Right lobe of liver (tissue), 6 donors: ENCODE data around the gene SELPLG. TPM values are rescaled to one million over a fixed set of nuclear protein-coding genes. Genes with fewer than 3 reads are reported as not detected.

Experiments
- ATAC-seq, 4 donors: fragments of 200-7000 bp; cut with Tn5 transposase; one replicate each; pipeline ENCODE4 v1.9.1; 2020; ENCODE audit warnings: mild to moderate bottlenecking in 4 of 4, moderate library complexity in 4 of 4
- DNase-seq, 3 donors: peaks; one replicate each; pipeline ENCODE4 v3.0.0-alpha.2; 2020
- H3K27ac ChIP-seq, 3 donors: fragments of 200-600 bp; one replicate each; pipeline ENCODE4 v1.8.0; 2022
- H3K27me3 ChIP-seq, 2 donors: fragments of 200-600 bp; one replicate each; pipeline ENCODE4 v1.8.0; 2022
- H3K36me3 ChIP-seq, 4 donors: fragments of 200-600 bp; sonication (generic) in 1 of 4; one replicate each; pipeline versions ENCODE4 v1.5.1 to v1.8.0; 2017 to 2022; ENCODE audit warnings: control low read depth in 1 of 4
- H3K4me1 ChIP-seq, 4 donors: fragments of 200-600 bp; sonication (generic) in 1 of 4; one replicate each; pipeline versions ENCODE4 v1.5.1 to v1.8.0; 2017 to 2022; ENCODE audit warnings: control low read depth in 1 of 4
- H3K4me3 ChIP-seq, 3 donors: fragments of 200-600 bp; one replicate each; pipeline ENCODE4 v1.8.0; 2022
- H3K9me3 ChIP-seq, 4 donors: fragments of 200-600 bp; sonication (generic) in 1 of 4; one replicate each; pipeline versions ENCODE4 v1.5.1 to v1.8.0; 2017 to 2022; ENCODE audit warnings: control low read depth in 1 of 4
- CTCF ChIP-seq, 4 donors: fragments of 200-600 bp in 3 of 4; fragments of 450-650 bp in 1 of 4; IDR thresholded peaks; one replicate each; pipeline versions ENCODE4 v1.5.1 to v1.8.0; 2016 to 2022; ENCODE audit warnings: antibody characterized with exemption in 4 of 4, mild to moderate bottlenecking in 2 of 4
- POLR2A ChIP-seq: fragments of 450-650 bp; IDR thresholded peaks from one replicate; pipeline ENCODE4 v1.6.1; 2017; ENCODE audit warnings: antibody characterized with exemption, mild to moderate bottlenecking
- WGBS: methylation state at CpG from one replicate; pipeline ENCODE4 v1.1.6; 2018; ENCODE audit warnings: low coverage, low lambda C conversion rate; ENCODE audit not compliant: insufficient coverage; ENCODE audit errors: missing lambda C conversion rate; 5-methylcytosine and 5-hydroxymethylcytosine counted together
- intact Hi-C, 2 donors: fragments of 100-400 bp; cut with DNase I; formaldehyde crosslinking; loops; one replicate each; pipeline versions ENCODE4 v1.11.2 to v1.14.1; 2022
- total RNA-seq, 6 experiments: library from RNA; depleted of rRNA in 2 of 6; stranded (reverse); fragments of >200 nt in 2 of 6; fragmentation: NEBNext Ultra II Directional in 3 of 6; extraction: Animal tissue kit (Norgen Biotek cat#: 25700) in 3 of 6; gene quantifications; one replicate each; pipeline versions ENCODE4 v1.1.0 to v1.2.4, GENCODE V29; 2016 to 2023
- donor health status: DM: no; HTN: yes; CAD: no.
- donor health status: DM: no; HTN: no; CAD: no.
- donor health status: DM: no; HTN: no; CAD: no.
- donor health status: DM: no; HTN: yes; CAD: no.
- donor health status: DM: no; HTN: yes; CAD: no.

Gene SELPLG
- total RNA-seq, 6 experiments from 2014 or later = 1.5 to 6.0 (median 3.1) TPM

- no peak for DNase-seq
- intact Hi-C loops = no loop called here
- Histone ChIP-seq H3K36me3 (no peaks in the 10 kb centered on the region), H3K4me3 (no peak overlapping the region), H3K27me3 (no peaks in the 10 kb centered on the region), H3K9me3 (no peaks in the 10 kb centered on the region), H3K27ac (no peak overlapping the region), H3K4me1 (no peaks in the 10 kb centered on the region)
- WGBS = no CpG with 5 or more reads among the region's 4 CpGs
- ATAC-seq = no peak
- TF ChIP-seq CTCF (IDR thresholded peaks at IDR 0.05) = no peak
- TF ChIP-seq POLR2A = no peak
These were observed 45.9 kb downstream of the SELPLG start for GRCh38 chr12:108587826-108588225.

- no peaks in the 10 kb centered on the region for H3K4me1 ChIP-seq
- DNase-seq = no peak
- 86% methylated on average over 9 of the region's 11 CpGs for WGBS
- no peak overlapping the region for H3K4me3 ChIP-seq
- H3K36me3 ChIP-seq = no peaks in the 10 kb centered on the region
- H3K9me3 ChIP-seq = no peaks in the 10 kb centered on the region
- no peaks in the 10 kb centered on the region for H3K27me3 ChIP-seq
- ATAC-seq = no peak
- TF ChIP-seq CTCF (IDR thresholded peaks at IDR 0.05) (no peak), POLR2A (no peak)
- intact Hi-C loops = no loop called here
- H3K27ac ChIP-seq = no peak overlapping the region
These were observed 47.4 kb downstream of the SELPLG start for GRCh38 chr12:108586306-108586705.

GRCh38 chr12:108585864-108586263 lies 47.8 kb downstream of the SELPLG start:
- H3K27ac ChIP-seq = no peak overlapping the region
- ATAC-seq (no peak), DNase-seq (no peak)
- 81% methylated on average over 4 of the region's 4 CpGs for WGBS
- H3K27me3 ChIP-seq = no peaks in the 10 kb centered on the region
- intact Hi-C loops = no loop called here
- no peak overlapping the region for H3K4me3 ChIP-seq
- TF ChIP-seq CTCF (IDR thresholded peaks at IDR 0.05) (no peak), POLR2A (no peak)
- no peaks in the 10 kb centered on the region for H3K4me1 ChIP-seq
- H3K9me3 ChIP-seq = no peaks in the 10 kb centered on the region
- no peaks in the 10 kb centered on the region for H3K36me3 ChIP-seq

GRCh38 chr12:108584456-108585065 lies 49.1 kb downstream of the SELPLG start:
- intact Hi-C loops = no loop called here
- WGBS = 48% methylated on average over 3 of the region's 3 CpGs
- no peaks in the 10 kb centered on the region for H3K4me1 ChIP-seq
- no peaks in the 10 kb centered on the region for H3K9me3 ChIP-seq
- no peak for DNase-seq
- H3K4me3 ChIP-seq = no peak overlapping the region
- H3K27ac ChIP-seq = no peak overlapping the region
- TF ChIP-seq CTCF (IDR thresholded peaks at IDR 0.05) = no peak
- TF ChIP-seq POLR2A = no peak
- no peak for ATAC-seq
- H3K27me3 ChIP-seq = no peaks in the 10 kb centered on the region
- no peaks in the 10 kb centered on the region for H3K36me3 ChIP-seq

- H3K27ac ChIP-seq = no peak overlapping the region
- ATAC-seq = no peak
These were observed 49.7 kb downstream of the SELPLG start for GRCh38 chr12:108583991-108584390.

More at GRCh38 chr12:108583991-108584390, 49.7 kb downstream of the SELPLG start:
- Histone ChIP-seq H3K9me3 (no peaks in the 10 kb centered on the region), H3K4me1 (no peaks in the 10 kb centered on the region), H3K27me3 (no peaks in the 10 kb centered on the region), H3K36me3 (no peaks in the 10 kb centered on the region), H3K4me3 (no peak overlapping the region)
- TF ChIP-seq POLR2A (no peak), CTCF (IDR thresholded peaks at IDR 0.05) (no peak)
- no peak for DNase-seq
- intact Hi-C loops = no loop called here
- WGBS = 47% methylated on average over 6 of the region's 7 CpGs
